Fibroblast of skin of abdomen (primary cell): ENCODE data around the gene LDLRAD4.

ENCODE experiments used
- DNase-seq: peaks from one replicate; pipeline ENCODE4 v3.0.0-alpha.2; 2013

The LDLRAD4 gene

GRCh38 chr18:13202571-13202970 lies 16.0 kb upstream of the LDLRAD4 start:
- DNase-seq, result no peak

- no peak for DNase-seq
Observed at GRCh38 chr18:13206301-13206700, 12.3 kb upstream of the LDLRAD4 start.

GRCh38 chr18:13207294-13207693 lies 11.3 kb upstream of the LDLRAD4 start:
- DNase-seq, result no peak

- DNase-seq, result no peak
Observed at GRCh38 chr18:13211534-13211933, 7.0 kb upstream of the LDLRAD4 start.

GRCh38 chr18:13213036-13213795 lies 5.3 kb upstream of the LDLRAD4 start:
- DNase-seq, result no peak

GRCh38 chr18:13214609-13215008 lies 4.0 kb upstream of the LDLRAD4 start:
- no peak for DNase-seq

- DNase-seq, result peak; percentile 73
Observed at GRCh38 chr18:13216092-13216582, 2.4 kb upstream of the LDLRAD4 start.

GRCh38 chr18:13216711-13217465 lies 1.7 kb upstream of the LDLRAD4 start:
- peak; percentile 32 for DNase-seq

- peak; percentile 38 for DNase-seq
Observed at GRCh38 chr18:13217466-13217961, 1.0 kb upstream of the LDLRAD4 start.

GRCh38 chr18:13217971-13218367 lies 591 bp upstream of the LDLRAD4 start:
- no peak for DNase-seq

GRCh38 chr18:13218997-13219396 lies 437 bp downstream of the LDLRAD4 start:
- no peak for DNase-seq

- no peak for DNase-seq
Observed at GRCh38 chr18:13219593-13220159, 1.1 kb downstream of the LDLRAD4 start.

GRCh38 chr18:13220361-13220991 lies 1.9 kb downstream of the LDLRAD4 start:
- peak; percentile 27 for DNase-seq

- peak; percentile 86 for DNase-seq
Observed at GRCh38 chr18:13221869-13222855, 3.6 kb downstream of the LDLRAD4 start.

GRCh38 chr18:13222856-13223281 lies 4.3 kb downstream of the LDLRAD4 start:
- no peak for DNase-seq

- DNase-seq, result no peak
Observed at GRCh38 chr18:13223311-13224143, 5.0 kb downstream of the LDLRAD4 start.

GRCh38 chr18:13225261-13225660 lies 6.7 kb downstream of the LDLRAD4 start:
- no peak for DNase-seq

GRCh38 chr18:13226533-13227144 lies 8.1 kb downstream of the LDLRAD4 start:
- DNase-seq, result no peak

- DNase-seq, result no peak
Observed at GRCh38 chr18:13227910-13228309, 9.3 kb downstream of the LDLRAD4 start.
